GM12864 (cell line): ENCODE measurements around the gene MGMT.

Experiments
- DNase-seq: peaks from one replicate; pipeline ENCODE4 v3.0.0-alpha.2; 2011; ENCODE audit warnings: low read depth
- H3K4me3 ChIP-seq: 2 replicates; pipeline ENCODE4 v1.5.1; 2011; ENCODE audit warnings: mild to moderate bottlenecking, low read depth, low read length, control low read depth
- TF ChIP-seq, protein P1 (sequence below): IDR thresholded peaks from 2 replicates; pipeline ENCODE4 v1.5.1; 2011; ENCODE audit warnings: low read depth, mild to moderate bottlenecking, moderate library complexity, low read length, control low read depth, inconsistent platforms; ENCODE audit errors: missing control alignments

Gene MGMT

DNA sequence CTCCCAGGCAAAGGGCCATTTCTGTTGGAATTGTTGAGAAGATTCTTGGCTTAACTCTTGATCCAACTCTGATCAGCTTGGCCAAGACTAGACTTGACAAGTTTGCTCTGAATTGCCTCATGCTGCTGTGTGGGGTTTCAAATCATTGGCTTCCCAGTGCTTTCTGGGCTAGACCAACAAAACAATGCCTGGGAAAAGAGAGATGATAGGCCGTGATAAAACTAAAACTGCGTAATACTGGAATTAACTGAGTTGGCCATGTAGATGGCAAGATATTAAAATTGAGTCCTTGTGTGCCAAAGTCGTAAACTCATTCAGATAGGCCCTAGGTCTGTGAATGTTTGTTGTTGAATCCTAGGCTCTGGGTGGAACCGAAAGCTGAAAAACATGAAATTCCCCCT is 222.6 kb downstream of the MGMT start:
- no peak overlapping the region for H3K4me3 ChIP-seq
- TF ChIP-seq, protein P1, sequence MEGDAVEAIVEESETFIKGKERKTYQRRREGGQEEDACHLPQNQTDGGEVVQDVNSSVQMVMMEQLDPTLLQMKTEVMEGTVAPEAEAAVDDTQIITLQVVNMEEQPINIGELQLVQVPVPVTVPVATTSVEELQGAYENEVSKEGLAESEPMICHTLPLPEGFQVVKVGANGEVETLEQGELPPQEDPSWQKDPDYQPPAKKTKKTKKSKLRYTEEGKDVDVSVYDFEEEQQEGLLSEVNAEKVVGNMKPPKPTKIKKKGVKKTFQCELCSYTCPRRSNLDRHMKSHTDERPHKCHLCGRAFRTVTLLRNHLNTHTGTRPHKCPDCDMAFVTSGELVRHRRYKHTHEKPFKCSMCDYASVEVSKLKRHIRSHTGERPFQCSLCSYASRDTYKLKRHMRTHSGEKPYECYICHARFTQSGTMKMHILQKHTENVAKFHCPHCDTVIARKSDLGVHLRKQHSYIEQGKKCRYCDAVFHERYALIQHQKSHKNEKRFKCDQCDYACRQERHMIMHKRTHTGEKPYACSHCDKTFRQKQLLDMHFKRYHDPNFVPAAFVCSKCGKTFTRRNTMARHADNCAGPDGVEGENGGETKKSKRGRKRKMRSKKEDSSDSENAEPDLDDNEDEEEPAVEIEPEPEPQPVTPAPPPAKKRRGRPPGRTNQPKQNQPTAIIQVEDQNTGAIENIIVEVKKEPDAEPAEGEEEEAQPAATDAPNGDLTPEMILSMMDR = no peak
- no peak for DNase-seq

DNA sequence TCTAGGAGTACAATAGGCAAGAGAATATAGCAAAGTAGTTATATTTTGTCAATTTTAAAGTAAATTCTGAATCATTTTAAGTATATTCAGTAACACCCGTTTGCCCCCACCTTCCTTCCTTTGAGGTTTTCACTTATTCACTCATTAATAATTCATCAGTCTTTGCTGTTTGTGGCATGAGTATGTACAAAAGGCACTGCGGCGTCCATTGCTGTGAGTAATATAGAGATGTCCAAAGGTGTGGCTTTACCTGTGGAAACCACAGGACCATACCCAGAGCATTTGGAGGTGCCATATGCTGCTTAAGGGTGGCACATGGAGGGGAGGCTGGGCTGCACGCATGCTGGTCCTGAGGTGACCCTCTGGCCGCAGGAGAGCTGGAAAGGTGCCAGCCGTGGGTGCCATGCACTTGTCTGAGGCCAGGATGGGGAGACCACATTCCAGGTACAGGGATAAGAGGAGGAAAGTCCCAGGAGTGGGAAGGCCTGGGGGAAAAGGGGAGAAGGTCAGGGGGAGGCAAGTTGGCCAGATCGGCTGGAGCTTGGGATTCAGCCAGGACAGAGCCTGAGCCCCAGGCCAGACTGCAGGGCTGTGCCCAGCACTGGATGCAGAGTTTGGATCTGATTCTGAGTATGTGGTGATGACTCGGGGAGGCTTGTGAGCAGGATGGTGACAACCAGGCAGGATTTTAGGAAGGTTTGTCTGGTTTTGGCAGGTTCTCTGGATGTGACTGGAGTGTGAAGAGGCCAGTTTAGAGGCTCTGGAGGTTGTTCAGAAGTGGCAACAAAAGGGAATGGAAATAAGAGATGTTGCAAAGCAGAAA is 223.4 kb downstream of the MGMT start:
- DNase-seq = no peak
- TF ChIP-seq, protein P1 = no peak
- H3K4me3 ChIP-seq = no peak overlapping the region

DNA sequence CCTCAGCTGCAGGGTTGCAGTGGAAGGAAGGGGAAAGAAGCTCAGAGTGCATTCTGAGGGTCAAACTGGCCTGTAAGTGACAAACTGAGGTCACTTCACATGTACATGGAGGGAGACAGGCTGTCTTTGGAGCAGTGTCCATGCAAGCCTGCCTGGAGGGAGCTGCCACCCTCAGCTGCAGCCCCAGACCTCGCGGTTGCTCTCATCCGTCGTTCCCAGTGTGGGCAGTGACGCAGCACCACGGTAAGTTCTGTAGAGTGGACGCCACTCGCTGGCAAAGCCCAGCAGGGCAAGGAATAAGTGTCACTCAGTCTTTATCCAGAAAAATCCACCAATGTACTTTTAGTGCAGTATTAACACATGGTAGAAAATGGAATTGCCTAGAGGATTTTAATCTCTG is 225.7 kb downstream of the MGMT start:
- TF ChIP-seq, protein P1 = no peak
- DNase-seq = no peak

DNA sequence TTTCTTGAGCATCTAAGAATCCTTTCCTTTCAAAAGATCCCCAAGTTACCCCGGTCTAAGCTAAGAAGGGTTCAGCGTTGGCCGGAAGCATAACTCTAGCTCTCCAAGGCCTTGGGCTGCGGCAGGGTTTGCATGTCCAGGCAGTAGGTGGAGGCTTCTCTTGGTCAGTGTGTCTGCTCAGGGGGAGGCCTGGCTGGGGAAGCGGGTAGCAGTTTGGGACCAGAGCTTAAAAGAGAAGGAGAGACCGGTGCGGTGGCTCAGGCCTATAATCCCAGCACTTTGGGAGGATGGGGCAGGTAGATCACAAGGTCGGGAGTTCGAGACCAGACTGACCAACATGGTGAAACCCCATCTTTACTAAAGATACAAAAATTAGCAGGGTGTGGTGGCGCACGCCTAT is 226.3 kb downstream of the MGMT start:
- DNase-seq = no peak
- TF ChIP-seq, protein P1 = no peak
- H3K4me3 ChIP-seq = no peak overlapping the region

More for the DNA sequence above, 225.7 kb downstream of the MGMT start:
- no peak overlapping the region for H3K4me3 ChIP-seq

DNA sequence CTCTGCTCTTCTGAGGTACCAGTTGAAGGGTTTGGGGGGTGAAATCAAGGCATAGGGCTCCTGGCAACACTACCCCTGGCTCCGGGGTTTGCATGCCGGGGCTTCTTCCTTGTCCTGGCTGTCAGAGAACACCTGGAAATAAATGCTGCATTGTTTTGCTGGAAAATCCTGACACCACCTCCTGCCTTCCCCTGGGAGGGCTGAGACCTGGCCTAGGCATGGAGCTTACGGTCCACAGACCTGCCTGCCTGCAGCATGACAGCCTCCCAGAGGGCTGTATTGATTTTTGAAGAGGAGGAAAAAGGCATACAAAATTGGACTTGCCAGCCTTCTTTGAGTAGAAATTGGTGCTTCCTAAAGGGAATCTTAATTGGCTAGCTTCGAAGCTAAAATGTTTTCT is 227.1 kb downstream of the MGMT start:
- no peak overlapping the region for H3K4me3 ChIP-seq
- DNase-seq = no peak
- TF ChIP-seq, protein P1 = no peak

DNA sequence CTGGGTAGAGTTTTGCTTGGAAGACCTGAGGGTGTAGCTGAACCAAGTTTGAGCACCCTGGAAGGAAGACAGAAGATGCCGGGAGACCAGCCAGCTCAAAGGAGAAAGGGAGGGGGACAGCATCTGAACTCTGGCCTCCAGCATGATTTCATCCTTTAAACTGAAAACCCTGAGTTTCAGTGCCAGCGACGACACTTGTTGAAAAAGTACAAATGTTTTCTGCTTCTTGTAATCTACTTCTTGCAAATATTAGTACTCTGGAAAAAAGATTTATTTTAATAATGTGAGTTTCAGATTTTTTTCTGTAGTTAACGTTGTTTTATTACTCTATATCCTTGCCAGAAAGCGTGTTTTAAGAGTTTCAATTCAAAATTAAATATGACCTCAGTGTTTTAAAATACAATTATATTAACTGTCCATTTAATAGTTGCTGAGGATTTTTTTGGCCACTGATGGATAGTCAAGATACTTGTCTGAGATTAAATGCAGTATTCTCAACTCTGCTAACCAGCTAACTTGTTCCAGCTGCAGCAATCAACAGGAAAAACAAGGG is 227.7 kb downstream of the MGMT start:
- TF ChIP-seq, protein P1 = no peak
- no peak overlapping the region for H3K4me3 ChIP-seq
- DNase-seq = no peak
